Liver (tissue), 3 donors: Measurements from ENCODE around the gene NR2F6.

Source experiments
- HNF4A ChIP-seq, 2 donors: conservative IDR thresholded peaks; 2 replicates each; pipeline ENCODE4 v1.6.1; 2016; ENCODE audit warnings: antibody characterized with exemption in 2 of 2, mild to moderate bottlenecking in 2 of 2
- TAF1 ChIP-seq: conservative IDR thresholded peaks from 2 replicates; pipeline ENCODE4 v1.6.1; 2016; ENCODE audit warnings: antibody characterized with exemption, mild to moderate bottlenecking
- TF ChIP-seq, protein P1 (sequence below): fragments of 150-350 bp; IDR thresholded peaks from 2 replicates; pipeline ENCODE4 v1.5.1; 2017; ENCODE audit warnings: improper control_type of control experiment, low read depth, low read length; ENCODE audit not compliant: missing input control
- TF ChIP-seq, protein P2 (sequence below): IDR thresholded peaks from 2 replicates; pipeline ENCODE4 v1.6.1; 2016; ENCODE audit warnings: antibody characterized with exemption, mild to moderate bottlenecking
- donor health status: healthy.
- donor health status: healthy.

DNA sequence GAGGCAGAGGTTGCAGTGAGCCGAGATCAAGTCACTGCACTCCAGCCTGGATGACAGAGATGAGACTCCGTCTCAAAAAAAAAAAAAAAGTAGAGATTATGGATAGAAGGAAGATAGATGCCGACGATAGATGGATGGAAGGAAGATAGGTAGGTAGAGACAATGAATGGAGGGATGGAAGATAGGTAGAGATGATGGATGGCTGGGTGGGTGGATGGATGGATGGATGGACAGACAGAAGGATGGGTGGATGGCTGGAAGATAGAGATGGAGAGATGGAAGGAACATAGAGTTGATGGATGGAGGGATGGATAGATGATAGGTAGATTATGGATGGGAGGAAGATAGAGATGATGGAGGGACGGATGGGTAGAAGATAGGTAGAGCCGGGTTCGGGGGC is 49.1 kb downstream of the NR2F6 start:
- TF ChIP-seq, protein P1, sequence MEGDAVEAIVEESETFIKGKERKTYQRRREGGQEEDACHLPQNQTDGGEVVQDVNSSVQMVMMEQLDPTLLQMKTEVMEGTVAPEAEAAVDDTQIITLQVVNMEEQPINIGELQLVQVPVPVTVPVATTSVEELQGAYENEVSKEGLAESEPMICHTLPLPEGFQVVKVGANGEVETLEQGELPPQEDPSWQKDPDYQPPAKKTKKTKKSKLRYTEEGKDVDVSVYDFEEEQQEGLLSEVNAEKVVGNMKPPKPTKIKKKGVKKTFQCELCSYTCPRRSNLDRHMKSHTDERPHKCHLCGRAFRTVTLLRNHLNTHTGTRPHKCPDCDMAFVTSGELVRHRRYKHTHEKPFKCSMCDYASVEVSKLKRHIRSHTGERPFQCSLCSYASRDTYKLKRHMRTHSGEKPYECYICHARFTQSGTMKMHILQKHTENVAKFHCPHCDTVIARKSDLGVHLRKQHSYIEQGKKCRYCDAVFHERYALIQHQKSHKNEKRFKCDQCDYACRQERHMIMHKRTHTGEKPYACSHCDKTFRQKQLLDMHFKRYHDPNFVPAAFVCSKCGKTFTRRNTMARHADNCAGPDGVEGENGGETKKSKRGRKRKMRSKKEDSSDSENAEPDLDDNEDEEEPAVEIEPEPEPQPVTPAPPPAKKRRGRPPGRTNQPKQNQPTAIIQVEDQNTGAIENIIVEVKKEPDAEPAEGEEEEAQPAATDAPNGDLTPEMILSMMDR: no peak
- no peak for TF ChIP-seq TAF1
- TF ChIP-seq, protein P2, sequence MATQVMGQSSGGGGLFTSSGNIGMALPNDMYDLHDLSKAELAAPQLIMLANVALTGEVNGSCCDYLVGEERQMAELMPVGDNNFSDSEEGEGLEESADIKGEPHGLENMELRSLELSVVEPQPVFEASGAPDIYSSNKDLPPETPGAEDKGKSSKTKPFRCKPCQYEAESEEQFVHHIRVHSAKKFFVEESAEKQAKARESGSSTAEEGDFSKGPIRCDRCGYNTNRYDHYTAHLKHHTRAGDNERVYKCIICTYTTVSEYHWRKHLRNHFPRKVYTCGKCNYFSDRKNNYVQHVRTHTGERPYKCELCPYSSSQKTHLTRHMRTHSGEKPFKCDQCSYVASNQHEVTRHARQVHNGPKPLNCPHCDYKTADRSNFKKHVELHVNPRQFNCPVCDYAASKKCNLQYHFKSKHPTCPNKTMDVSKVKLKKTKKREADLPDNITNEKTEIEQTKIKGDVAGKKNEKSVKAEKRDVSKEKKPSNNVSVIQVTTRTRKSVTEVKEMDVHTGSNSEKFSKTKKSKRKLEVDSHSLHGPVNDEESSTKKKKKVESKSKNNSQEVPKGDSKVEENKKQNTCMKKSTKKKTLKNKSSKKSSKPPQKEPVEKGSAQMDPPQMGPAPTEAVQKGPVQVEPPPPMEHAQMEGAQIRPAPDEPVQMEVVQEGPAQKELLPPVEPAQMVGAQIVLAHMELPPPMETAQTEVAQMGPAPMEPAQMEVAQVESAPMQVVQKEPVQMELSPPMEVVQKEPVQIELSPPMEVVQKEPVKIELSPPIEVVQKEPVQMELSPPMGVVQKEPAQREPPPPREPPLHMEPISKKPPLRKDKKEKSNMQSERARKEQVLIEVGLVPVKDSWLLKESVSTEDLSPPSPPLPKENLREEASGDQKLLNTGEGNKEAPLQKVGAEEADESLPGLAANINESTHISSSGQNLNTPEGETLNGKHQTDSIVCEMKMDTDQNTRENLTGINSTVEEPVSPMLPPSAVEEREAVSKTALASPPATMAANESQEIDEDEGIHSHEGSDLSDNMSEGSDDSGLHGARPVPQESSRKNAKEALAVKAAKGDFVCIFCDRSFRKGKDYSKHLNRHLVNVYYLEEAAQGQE: no peak
- TF ChIP-seq HNF4A (conservative IDR thresholded peaks at IDR 0.05): no peak
